K562 (cell line): ENCODE measurements around the gene ARPC4. TPM values are rescaled to one million over a fixed set of nuclear protein-coding genes. Genes with fewer than 3 reads are reported as not detected.

Source experiments
- ATAC-seq: fragments of 200-7000 bp; cut with Tn5 transposase; 3 replicates; pipeline ENCODE4 v1.9.1; 2020; ENCODE audit warnings: moderate library complexity
- BruUV-seq: library from RNA; stranded (reverse); fragments of 400-500 nt; replicated peaks from 2 replicates; lab custom pipeline; 2021; lab: Mats Ljungman, UMichigan
- CTCF ChIA-PET: fragments of 300-600 bp; formaldehyde crosslinking; extraction: SDS; loops from one replicate; lab custom pipeline; 2021; ENCODE audit warnings: low intra/inter-chr PET ratio; lab: Yijun Ruan, JAX
- POLR2A ChIA-PET: fragments of 300-600, 350-650 bp; sonication (Branson Sonifier 250); formaldehyde crosslinking; extraction: SDS; loops from one replicate; lab custom pipeline; 2021; ENCODE audit warnings: antibody characterized with exemption, inconsistent platforms; lab: Yijun Ruan, JAX
- DNase-seq, 4 experiments: peaks; one replicate each; pipeline versions ENCODE4 v3.0.0 to v3.0.0-alpha.2; 2011 to 2018; ENCODE audit warnings: low spot score in 3 of 4, mixed read lengths in 3 of 4; ENCODE audit errors: extremely low read depth in 1 of 4
- FAIRE-seq: peaks from 2 replicates; lab custom pipeline; 2011; peaks lifted over from hg19 to GRCh38; lab: Jason Lieb, UNC
- H2AFZ ChIP-seq: 2 replicates; pipeline ENCODE4 v1.6.0; 2011; ENCODE audit warnings: low read depth, low read length, control low read depth, inconsistent platforms
- H3K27ac ChIP-seq: fragments of 200-600 bp; 3 replicates; pipeline ENCODE4 v1.8.0; 2011; ENCODE audit warnings: low read depth, mild to moderate bottlenecking, control low read depth, inconsistent platforms, low read length, moderate library complexity, mixed read lengths; ENCODE audit errors: extremely low read depth
- H3K27me3 ChIP-seq, 2 experiments: fragments of 300-600 bp in 1 of 2; 2 replicates in 1 of 2; 3 replicates in 1 of 2; pipeline versions ENCODE4 v1.6.0 to v1.8.0; 2011; ENCODE audit warnings: inconsistent platforms in 2 of 2, low read length in 2 of 2, mild to moderate bottlenecking in 1 of 2, mixed read lengths in 1 of 2, moderate library complexity in 1 of 2; ENCODE audit not compliant: control insufficient read depth in 2 of 2, insufficient read depth in 2 of 2
- H3K36me3 ChIP-seq: fragments of 300-600 bp; 3 replicates; pipeline ENCODE4 v1.8.0; 2011; ENCODE audit warnings: mild to moderate bottlenecking, low read length, inconsistent platforms; ENCODE audit not compliant: control insufficient read depth, insufficient read depth
- H3K4me1 ChIP-seq, 2 experiments: fragments of 200-600 bp in 1 of 2; replicated peaks in 1 of 2; 2 replicates in 1 of 2; 3 replicates in 1 of 2; pipeline versions ENCODE4 v1.5.1 to v1.8.0; 2011; ENCODE audit warnings: inconsistent platforms in 2 of 2, low read length in 2 of 2, mild to moderate bottlenecking in 1 of 2, mixed read lengths in 1 of 2, moderate library complexity in 1 of 2; ENCODE audit not compliant: control insufficient read depth in 2 of 2, insufficient read depth in 2 of 2
- H3K4me2 ChIP-seq: 2 replicates; pipeline ENCODE4 v1.6.1; 2011; ENCODE audit warnings: low read length, control low read depth, inconsistent platforms, mixed read lengths; ENCODE audit not compliant: insufficient read depth
- H3K4me3 ChIP-seq: fragments of 200-600 bp; sonication (generic), shearing (Covaris generic); 2 replicates; pipeline ENCODE4 v1.5.1; 2016; ENCODE audit warnings: control low read depth, inconsistent platforms
- H3K79me2 ChIP-seq: fragments of 200-600 bp; 3 replicates; pipeline ENCODE4 v1.8.0; 2011; ENCODE audit warnings: low read length, inconsistent platforms; ENCODE audit not compliant: control insufficient read depth, insufficient read depth
- H3K9ac ChIP-seq, 2 experiments: 2 replicates each; pipeline versions ENCODE4 v1.6.0 to v1.6.1; 2011; ENCODE audit warnings: low read depth in 2 of 2, low read length in 2 of 2, control low read depth in 1 of 2, inconsistent platforms in 1 of 2, mild to moderate bottlenecking in 1 of 2, mixed read lengths in 1 of 2; ENCODE audit not compliant: insufficient read depth in 1 of 2
- H3K9me1 ChIP-seq: one replicate; pipeline ENCODE4 v1.6.0; 2011; ENCODE audit warnings: inconsistent platforms, mild to moderate bottlenecking, low read length, moderate library complexity; ENCODE audit not compliant: control insufficient read depth, insufficient read depth
- H3K9me3 ChIP-seq: replicated peaks from 2 replicates; pipeline ENCODE4 v1.5.1; 2011; ENCODE audit warnings: low read depth, low read length, inconsistent platforms; ENCODE audit not compliant: control insufficient read depth, insufficient read depth
- H4K20me1 ChIP-seq: replicated peaks from 2 replicates; pipeline ENCODE4 v1.6.1; 2011; ENCODE audit warnings: low read length, inconsistent platforms, mixed read lengths; ENCODE audit not compliant: control insufficient read depth, insufficient read depth
- BCOR ChIP-seq: fragments of 450-650 bp; IDR thresholded peaks from 2 replicates; pipeline ENCODE4 v1.6.1; 2016
- FOXA3 ChIP-seq, 2 experiments: fragments of 450-650 bp in 1 of 2; sonication (generic) in 1 of 2; formaldehyde crosslinking; IDR thresholded peaks in 1 of 2; conservative IDR thresholded peaks in 1 of 2; 2 replicates each; pipeline versions ENCODE4 v1.4.0 to v1.8.0; 2020 to 2022; ENCODE audit warnings: mild to moderate bottlenecking in 2 of 2, missing genetic modification reagents in 1 of 2
- KDM1A ChIP-seq, 2 experiments: fragments of 450-650 bp; IDR thresholded peaks; 2 replicates each; pipeline ENCODE4 v1.6.1; 2016; ENCODE audit warnings: mild to moderate bottlenecking in 2 of 2
- POLR2G ChIP-seq: fragments of 200-400 bp; formaldehyde crosslinking; IDR thresholded peaks from 2 replicates; pipeline ENCODE4 v1.6.1; 2017; ENCODE audit warnings: low read depth, mild to moderate bottlenecking, antibody characterized with exemption, low read length, moderate library complexity
- RBM25 ChIP-seq: fragments of 200-400 bp; formaldehyde crosslinking; IDR thresholded peaks from 2 replicates; pipeline ENCODE4 v1.6.1; 2018; ENCODE audit warnings: low read length, low read depth, moderate library complexity; ENCODE audit not compliant: severe bottlenecking
- ZFP36 ChIP-seq: fragments of 150-350 bp; IDR thresholded peaks from 2 replicates; pipeline ENCODE4 v1.6.1; 2018; ENCODE audit warnings: low read length, low read depth; ENCODE audit not compliant: partially characterized antibody
- WGBS: fragments of 100-300 bp; shearing (Covaris generic); methylation state at CpG from one replicate; pipeline ENCODE4 v1.1.6; 2016; ENCODE audit warnings: low coverage, mixed read lengths; ENCODE audit not compliant: insufficient coverage; ENCODE audit errors: missing lambda C conversion rate; 5-methylcytosine and 5-hydroxymethylcytosine counted together
- in situ Hi-C: fragments of 300-500 bp; cut with MboI; formaldehyde crosslinking; loops from 4 replicates; pipeline ENCODE4 v1.15.0; 2018; ENCODE audit warnings: inconsistent platforms, mixed read lengths
- intact Hi-C: fragments of 100-400 bp; cut with micrococcal nuclease; formaldehyde crosslinking; loops from 2 replicates; pipeline ENCODE4 v1.14.2; 2022
- polyA plus RNA-seq, 8 experiments: library from polyadenylated mRNA; depleted of rRNA in 4 of 8; stranded (reverse) in 5 of 8; unstranded in 3 of 8; fragments of >200 nt; fragmentation: Nextera tagmentation in 2 of 8; fragmentation: Illumina TruSeq in 1 of 8; extraction: Ambion mirVana in 2 of 8; extraction: Trizol in 1 of 8; gene quantifications; 2 replicates each; pipeline versions ENCODE4 v1.2.1 to v1.2.3, GENCODE V29; 2011 to 2014; ENCODE audit warnings: inconsistent platforms in 1 of 8, missing spikeins in 1 of 8
- total RNA-seq, 7 experiments: library from RNA; depleted of rRNA in 6 of 7; stranded (reverse); fragments of >200 nt in 6 of 7; fragmentation: Illumina TruSeq in 2 of 7; extraction: Trizol in 2 of 7; gene quantifications; 2 replicates each; pipeline versions ENCODE4 v1.2.1 to v1.2.3, GENCODE V29; 2011 to 2021; ENCODE audit warnings: low replicate concordance in 1 of 7
- TF ChIP-seq, protein P1 (sequence below): fragments of 250-450 bp; sonication (Bioruptor Pico); IDR thresholded peaks from 2 replicates; pipeline ENCODE4 v1.4.0; 2020

The ARPC4 gene
- total and polyA plus RNA-seq, 9 of the 15 experiments (the other 6 are each of a cell fraction or from before 2014, with no cell fraction given) = 20.1 to 153 (median 119) TPM

DNA sequence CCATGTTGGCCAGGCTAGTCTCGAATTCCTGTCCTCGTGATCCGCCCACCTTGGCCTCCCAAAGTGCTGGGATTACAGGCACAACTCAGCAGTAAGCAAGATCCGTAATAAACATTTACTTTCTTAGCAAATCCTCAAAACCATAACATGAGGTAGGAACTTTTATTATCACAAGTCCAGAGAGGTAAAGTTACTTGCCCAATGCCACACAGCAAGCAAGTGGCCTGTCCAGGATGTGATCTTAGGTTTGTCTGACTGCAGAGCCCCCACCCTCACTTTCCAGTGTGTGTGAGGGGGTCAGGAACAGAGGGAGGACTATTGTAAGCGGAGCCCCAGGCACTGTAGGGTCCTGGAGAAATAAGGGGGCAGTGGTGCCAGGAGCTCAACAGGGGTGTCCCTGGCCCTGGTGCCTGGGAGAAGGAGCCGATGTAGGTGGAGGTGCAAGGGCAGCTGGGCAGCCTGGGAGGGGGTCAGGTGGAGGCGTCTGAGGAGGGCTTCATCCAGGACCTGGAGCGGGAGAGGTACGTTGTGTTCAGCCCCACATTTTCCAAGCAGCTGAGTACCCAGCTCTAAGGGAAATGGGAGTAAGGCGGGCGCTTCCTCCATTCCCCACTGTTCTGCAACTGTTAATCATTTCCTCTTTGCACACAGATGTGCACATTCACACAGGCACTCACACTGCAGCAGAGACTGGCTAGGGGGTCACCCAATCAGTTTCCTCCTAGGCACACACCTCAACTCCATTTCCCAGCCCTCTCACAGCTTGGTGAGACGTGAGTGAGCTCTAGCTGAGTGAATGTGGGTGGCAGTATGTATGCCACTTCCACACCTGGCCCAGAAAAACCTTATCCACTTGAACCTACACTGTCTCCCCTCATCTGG lies 45.1 kb downstream of the ARPC4 start:
- H3K36me3 ChIP-seq = peaks cover 80% of the 10 kb centered on the region
- WGBS = 91% methylated on average over 12 of the region's 12 CpGs

More for the DNA sequence above, 45.1 kb downstream of the ARPC4 start:
- CTCF ChIA-PET = no interaction called here
- in situ Hi-C loops = loop anchor here (25.0 kb wide), 1 partner anchor 899 kb away; no protein-coding TSS in a partner anchor
- POLR2A ChIA-PET = interaction anchor here (0.8 to 2.7 kb wide), 6 partner anchors 9 to 502 kb away, joined by 3 to 6 read pairs (median 3); partner anchors contain the start of genes ARPC4 and TADA3
- Histone ChIP-seq H2AFZ (no peak overlapping the region), H3K79me2 (peaks cover 7% of the 10 kb centered on the region; the same call in 2 of the 3 replicates), H3K4me2 (no peak overlapping the region), H3K4me3 (no peak overlapping the region), H3K9me1 (no peaks in the 10 kb centered on the region), H3K9me3 (no peaks in the 10 kb centered on the region), H4K20me1 (peaks cover 4% of the 10 kb centered on the region; the same call in 1 of the 2 replicates), H3K27me3 (no peaks in the 10 kb centered on the region), H3K9ac (peak overlapping the region in 1 of 2 experiments; percentile 31; a peak in 1 of 4 replicates), H3K27ac (no peak overlapping the region), H3K4me1 (peaks cover 4 to 11% of the 10 kb centered on the region in 2 experiments; a peak in 2 of 5 replicates)
- no peak for ATAC-seq
- DNase-seq = no peak
- intact Hi-C loops = no loop called here
- TF ChIP-seq ZFP36 (peak; percentile 64), FOXA3 (CRISPR knock-in tag; conservative IDR thresholded peaks at IDR 0.05 in 1 of 2, IDR thresholded peaks at IDR 0.05 in 1 of 2) (no peak), RBM25 (peak; percentile 54), BCOR (peak; percentile 68), KDM1A (IDR thresholded peaks at IDR 0.05) (0 out of 4 replicates have a peak, but pooled peaks of 1 of the 2 experiments have one; percentile 17), POLR2G (peak; percentile 49)
- TF ChIP-seq, protein P1, sequence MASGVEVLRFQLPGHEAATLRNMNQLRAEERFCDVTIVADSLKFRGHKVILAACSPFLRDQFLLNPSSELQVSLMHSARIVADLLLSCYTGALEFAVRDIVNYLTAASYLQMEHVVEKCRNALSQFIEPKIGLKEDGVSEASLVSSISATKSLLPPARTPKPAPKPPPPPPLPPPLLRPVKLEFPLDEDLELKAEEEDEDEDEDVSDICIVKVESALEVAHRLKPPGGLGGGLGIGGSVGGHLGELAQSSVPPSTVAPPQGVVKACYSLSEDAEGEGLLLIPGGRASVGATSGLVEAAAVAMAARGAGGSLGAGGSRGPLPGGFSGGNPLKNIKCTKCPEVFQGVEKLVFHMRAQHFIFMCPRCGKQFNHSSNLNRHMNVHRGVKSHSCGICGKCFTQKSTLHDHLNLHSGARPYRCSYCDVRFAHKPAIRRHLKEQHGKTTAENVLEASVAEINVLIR = no peak
- no TSS peak for BruUV-seq
- FAIRE-seq = no peak
